OCI-LY7 (cell line): ENCODE results near the gene MYO9B. TPM values are rescaled to one million over a fixed set of nuclear protein-coding genes. Genes with fewer than 3 reads are reported as not detected.
A peak's percentile ranks its signal among the peaks of the same experiment; 100 is the strongest.

ENCODE experiments used
- BruUV-seq: library from RNA; stranded (reverse); fragments of 400-500 nt; replicated peaks from 2 replicates; lab custom pipeline; 2021; lab: Mats Ljungman, UMichigan
- CTCF ChIA-PET: fragments of 300-600 bp; sonication (Branson Sonifier 250); formaldehyde crosslinking; loops from one replicate; lab custom pipeline; 2022; ENCODE audit warnings: antibody characterized with exemption; ENCODE audit not compliant: unreplicated experiment; lab: Charles Lee
- POLR2A ChIA-PET: fragments of 300-600 bp; sonication (Branson Sonifier 250); formaldehyde crosslinking; loops from one replicate; lab custom pipeline; 2022; ENCODE audit warnings: antibody characterized with exemption; lab: Charles Lee
- DNase-seq: peaks from one replicate; pipeline ENCODE4 v3.0.0-alpha.2; 2015; ENCODE audit warnings: low spot score
- H2AFZ ChIP-seq: fragments of 200-600 bp; sonication (generic), shearing (Covaris generic); 2 replicates; pipeline ENCODE4 v1.6.1; 2014; ENCODE audit warnings: mild to moderate bottlenecking, antibody characterized with exemption, low read length, moderate library complexity
- H3K27ac ChIP-seq: fragments of 200-600 bp; sonication (generic); 2 replicates; pipeline ENCODE4 v1.5.1; 2014; ENCODE audit warnings: mixed run types, low read depth, mild to moderate bottlenecking, moderate library complexity, low read length, inconsistent platforms; ENCODE audit not compliant: poor library complexity, severe bottlenecking
- H3K36me3 ChIP-seq: fragments of 200-600 bp; sonication (generic); 2 replicates; pipeline ENCODE4 v1.6.1; 2014; ENCODE audit warnings: mild to moderate bottlenecking, antibody characterized with exemption, low read length, moderate library complexity, mixed read lengths; ENCODE audit not compliant: insufficient read depth
- H3K4me1 ChIP-seq: fragments of 200-600 bp; sonication (generic); 2 replicates; pipeline ENCODE4 v1.5.1; 2014; ENCODE audit warnings: mild to moderate bottlenecking, low read length; ENCODE audit not compliant: insufficient read depth, poor library complexity, severe bottlenecking
- H3K4me2 ChIP-seq: fragments of 200-600 bp; sonication (generic); 2 replicates; pipeline ENCODE4 v1.6.1; 2014; ENCODE audit warnings: mild to moderate bottlenecking, low read length
- H3K4me3 ChIP-seq: fragments of 200-600 bp; sonication (generic); 2 replicates; pipeline ENCODE4 v1.5.1; 2014; ENCODE audit warnings: mild to moderate bottlenecking, low read depth, low read length; ENCODE audit not compliant: poor library complexity, severe bottlenecking
- H3K79me2 ChIP-seq: fragments of 200-600 bp; sonication (generic); 2 replicates; pipeline ENCODE4 v1.6.1; 2016; ENCODE audit warnings: low read depth, mild to moderate bottlenecking, low read length, moderate library complexity, mixed read lengths; ENCODE audit not compliant: insufficient read depth
- H3K9me2 ChIP-seq: fragments of 200-600 bp; sonication (generic); 2 replicates; pipeline ENCODE4 v1.6.1; 2016; ENCODE audit warnings: mild to moderate bottlenecking, low read length, mixed read lengths; ENCODE audit not compliant: insufficient read depth
- H3K9me3 ChIP-seq: fragments of 200-600 bp; sonication (generic); 2 replicates; pipeline ENCODE4 v1.6.1; 2014; ENCODE audit warnings: mild to moderate bottlenecking, mixed run types, low read length, mixed read lengths
- H4K20me1 ChIP-seq: fragments of 200-600 bp; sonication (generic); 2 replicates; pipeline ENCODE4 v1.6.1; 2014; ENCODE audit warnings: mild to moderate bottlenecking, antibody characterized with exemption, low read length, moderate library complexity, mixed read lengths; ENCODE audit not compliant: insufficient read depth
- CTCF ChIP-seq: fragments of 200-600 bp; sonication (generic); conservative IDR thresholded peaks from 2 replicates; pipeline ENCODE4 v1.5.1; 2014; ENCODE audit warnings: mild to moderate bottlenecking, antibody characterized with exemption, low read length, moderate library complexity, mixed read lengths
- EZH2phosphoT487 ChIP-seq: fragments of 200-600 bp; sonication (generic); IDR thresholded peaks from 2 replicates; pipeline ENCODE4 v1.6.1; 2018; ENCODE audit warnings: low read depth, borderline replicate concordance, mild to moderate bottlenecking, mixed run types, antibody characterized with exemption, low read length, moderate library complexity, mixed read lengths
- intact Hi-C: fragments of 100-400 bp; cut with micrococcal nuclease; formaldehyde crosslinking; loops from one replicate; pipeline ENCODE4 v1.10.0; 2022; ENCODE audit not compliant: unreplicated experiment
- total RNA-seq, 2 experiments: library from RNA; depleted of rRNA in 1 of 2; stranded (reverse); fragments of >200 nt in 1 of 2; shearing (Covaris generic) in 1 of 2; gene quantifications; 2 replicates each; pipeline ENCODE4 v1.2.3, GENCODE V29; 2014 to 2022

MYO9B gene
- total RNA-seq, 2 experiments from 2014 or later, result 74.7 to 150 TPM

- BruUV-seq, result no TSS peak
- TF ChIP-seq EZH2phosphoT487 (no peak), CTCF (no peak)
- peak; percentile 48 for DNase-seq
- peaks cover 88% of the 10 kb centered on the region for H3K79me2 ChIP-seq
- peaks cover 15% of the 10 kb centered on the region for H4K20me1 ChIP-seq
- peaks cover 53% of the 10 kb centered on the region for H3K4me1 ChIP-seq
- peak overlapping the region; percentile 53 for H3K27ac ChIP-seq
- H3K4me2 ChIP-seq, result peak overlapping the region; percentile 86
- CTCF ChIA-PET, result no interaction called here
- H3K4me3 ChIP-seq, result peak overlapping the region; percentile 84
- H2AFZ ChIP-seq, result no peak overlapping the region
- no peaks in the 10 kb centered on the region for H3K9me3 ChIP-seq
- POLR2A ChIA-PET, result interaction anchor here (0.6 to 1.5 kb wide), 9 partner anchors 14 to 940 kb away, joined by 3 to 7 read pairs (median 3); no protein-coding TSS in a partner anchor
- H3K36me3 ChIP-seq, result peaks cover 27% of the 10 kb centered on the region
- intact Hi-C loops, result loop anchor here (2.0 to 10.0 kb wide), 5 partner anchors 59 to 631 kb away; partner anchors contain the start of gene NR2F6
- H3K9me2 ChIP-seq, result no peaks in the 10 kb centered on the region
These were observed 426 bp downstream of the MYO9B start for GRCh38 chr19:17075864-17076542.

GRCh38 chr19:17076543-17076991 lies 990 bp downstream of the MYO9B start:
- no peaks in the 10 kb centered on the region for H3K9me2 ChIP-seq
- DNase-seq, result peak; percentile 45
- BruUV-seq, result no TSS peak
- intact Hi-C loops, result loop anchor here (2.0 to 10.0 kb wide), 2 partner anchors 168 to 632 kb away; partner anchors contain the start of gene NR2F6
- ChIA-PET POLR2A (interaction anchor here (0.6 to 1.5 kb wide), 6 partner anchors 29 to 165 kb away, joined by 3 to 6 read pairs (median 3); no protein-coding TSS in a partner anchor), CTCF (interaction anchor here (0.6 kb wide), 1 partner anchor 49 kb away, joined by 3 read pairs; no protein-coding TSS in a partner anchor)
- H3K36me3 ChIP-seq, result peaks cover 25% of the 10 kb centered on the region
- H4K20me1 ChIP-seq, result peaks cover 15% of the 10 kb centered on the region
- peaks cover 58% of the 10 kb centered on the region for H3K4me1 ChIP-seq
- TF ChIP-seq EZH2phosphoT487 (no peak), CTCF (no peak)
- peak overlapping the region; percentile 53 for H3K27ac ChIP-seq
- no peaks in the 10 kb centered on the region for H3K9me3 ChIP-seq
- H3K79me2 ChIP-seq, result peaks cover 88% of the 10 kb centered on the region
- peak overlapping the region; percentile 86 for H3K4me2 ChIP-seq
- no peak overlapping the region for H2AFZ ChIP-seq
- peak overlapping the region; percentile 84 for H3K4me3 ChIP-seq
